Gastrocnemius medialis (tissue), 4 donors: Measurements from ENCODE around the gene ARV1. TPM values are rescaled to one million over a fixed set of nuclear protein-coding genes. Genes with fewer than 3 reads are reported as not detected.

ENCODE experiments used
- ATAC-seq, 2 donors: fragments of 150-250 bp; one replicate each; pipeline ENCODE4 v1.9.1; 2016
- DNase-seq, 2 donors: peaks; one replicate each; pipeline ENCODE4 v3.0.0-alpha.2; 2019
- H3K27ac ChIP-seq, 4 donors: fragments of 200-600 bp; sonication (generic); 1 replicate in 1 of 4; 2 replicates in 3 of 4; pipeline ENCODE4 v1.5.1; 2016 to 2018; ENCODE audit warnings: mild to moderate bottlenecking in 2 of 4, moderate library complexity in 1 of 4
- H3K27me3 ChIP-seq, 3 donors: fragments of 200-600 bp; sonication (generic) in 2 of 3; 1 replicate in 1 of 3; 2 replicates in 2 of 3; pipeline versions ENCODE4 v1.5.1 to v1.6.0; 2016 to 2019; ENCODE audit warnings: mild to moderate bottlenecking in 1 of 3, moderate library complexity in 1 of 3
- H3K36me3 ChIP-seq, 2 donors: fragments of 200-600 bp; sonication (generic) in 1 of 2; one replicate each; pipeline ENCODE4 v1.5.1; 2017 to 2018
- H3K4me1 ChIP-seq, 2 donors: fragments of 200-600 bp; sonication (generic) in 1 of 2; one replicate each; pipeline ENCODE4 v1.5.1; 2016 to 2017; ENCODE audit warnings: mild to moderate bottlenecking in 2 of 2
- H3K4me3 ChIP-seq, 4 donors: fragments of 200-600 bp; sonication (generic) in 3 of 4; 1 replicate in 1 of 4; 2 replicates in 3 of 4; pipeline ENCODE4 v1.5.1; 2016 to 2019; ENCODE audit warnings: mild to moderate bottlenecking in 2 of 4
- H3K9me3 ChIP-seq, 3 donors: fragments of 200-600 bp; sonication (generic) in 2 of 3; 1 replicate in 1 of 3; 2 replicates in 2 of 3; pipeline ENCODE4 v1.5.1; 2016 to 2019
- CTCF ChIP-seq, 5 experiments: fragments of 450-650 bp in 3 of 5; fragments of 200-600 bp in 2 of 5; sonication (generic) in 2 of 5; IDR thresholded peaks in 4 of 5; conservative IDR thresholded peaks in 1 of 5; 1 replicate in 4 of 5; 2 replicates in 1 of 5; pipeline ENCODE4 v1.5.1; 2016 to 2019; ENCODE audit warnings: antibody characterized with exemption in 5 of 5, mild to moderate bottlenecking in 3 of 5, moderate library complexity in 3 of 5
- POLR2A ChIP-seq, 2 donors: fragments of 450-650 bp; IDR thresholded peaks; one replicate each; pipeline ENCODE4 v1.6.1; 2017; ENCODE audit warnings: antibody characterized with exemption in 2 of 2, mild to moderate bottlenecking in 2 of 2, moderate library complexity in 2 of 2
- in situ Hi-C, 4 donors: fragments of 200-750 bp; cut with MboI; loops; one replicate each; pipeline versions ENCODE4 v1.15.0 to v1.8.0; 2017; ENCODE audit warnings: low sequenced_read_pairs in 4 of 4
- intact Hi-C: fragments of 100-400 bp; cut with DNase I; formaldehyde crosslinking; loops from one replicate; pipeline ENCODE4 v1.15.1; 2023; ENCODE audit warnings: low total_unique reads
- total RNA-seq, 4 donors: library from RNA; depleted of rRNA; stranded (reverse); fragments of >200 nt; gene quantifications; one replicate each; pipeline versions ENCODE4 v1.1.0 to v1.2.3, GENCODE V29; 2016

Gene ARV1
- total RNA-seq, 4 donors from 2014 or later: 7.9 to 21.3 (median 10.5) TPM

- ATAC-seq (no peak), DNase-seq (no peak)
- Histone ChIP-seq H3K27ac (no peak overlapping the region), H3K36me3 (peaks cover 3 to 17% of the 10 kb centered on the region in 2 donors), H3K4me1 (no peaks in the 10 kb centered on the region), H3K27me3 (no peaks in the 10 kb centered on the region), H3K4me3 (no peak overlapping the region), H3K9me3 (no peaks in the 10 kb centered on the region)
- TF ChIP-seq CTCF (IDR thresholded peaks at IDR 0.05 in 4 of 5, conservative IDR thresholded peaks at IDR 0.05 in 1 of 5) (no peak), POLR2A (IDR thresholded peaks at IDR 0.05) (no peak)
- intact Hi-C loops: no loop called here
- in situ Hi-C loops: loop anchor here in 2 of 4 donors (25.0 kb wide), 2 partner anchors 225 to 625 kb away; no protein-coding TSS in a partner anchor
Observed at GRCh38 chr1:230986976-230987375, 8.1 kb downstream of the ARV1 start.

GRCh38 chr1:230987448-230987847, 8.6 kb downstream of the ARV1 start:
- no peaks in the 10 kb centered on the region for H3K4me1 ChIP-seq
- DNase-seq (no peak), ATAC-seq (no peak)
- no peaks in the 10 kb centered on the region for H3K9me3 ChIP-seq
- in situ Hi-C loops: loop anchor here in 2 of 4 donors (25.0 kb wide), 2 partner anchors 225 to 625 kb away; no protein-coding TSS in a partner anchor
- no peaks in the 10 kb centered on the region for H3K27me3 ChIP-seq
- no peak overlapping the region for H3K4me3 ChIP-seq
- TF ChIP-seq POLR2A (IDR thresholded peaks at IDR 0.05) (no peak), CTCF (IDR thresholded peaks at IDR 0.05 in 4 of 5, conservative IDR thresholded peaks at IDR 0.05 in 1 of 5) (no peak)
- intact Hi-C loops: no loop called here
- no peak overlapping the region for H3K27ac ChIP-seq
- H3K36me3 ChIP-seq: peaks cover 3 to 22% of the 10 kb centered on the region in 2 donors

GRCh38 chr1:230992100-230992774, 13.3 kb downstream of the ARV1 start:
- Histone ChIP-seq H3K27ac (no peak overlapping the region), H3K4me1 (no peaks in the 10 kb centered on the region), H3K36me3 (peaks cover 3 to 40% of the 10 kb centered on the region in 2 donors), H3K27me3 (no peaks in the 10 kb centered on the region), H3K9me3 (no peaks in the 10 kb centered on the region), H3K4me3 (no peak overlapping the region)
- no peak for TF ChIP-seq CTCF (IDR thresholded peaks at IDR 0.05 in 4 of 5, conservative IDR thresholded peaks at IDR 0.05 in 1 of 5)
- TF ChIP-seq POLR2A (IDR thresholded peaks at IDR 0.05): no peak
- no peak for ATAC-seq
- intact Hi-C loops (no loop called here), in situ Hi-C loops (loop anchor here in 2 of 4 donors (25.0 kb wide), 2 partner anchors 220 to 620 kb away; no protein-coding TSS in a partner anchor)
- no peak for DNase-seq

GRCh38 chr1:230994860-230995259, 16.0 kb downstream of the ARV1 start:
- H3K9me3 ChIP-seq: no peaks in the 10 kb centered on the region
- ATAC-seq (no peak), DNase-seq (no peak)
- intact Hi-C loops: no loop called here
- H3K36me3 ChIP-seq: peaks cover 6 to 64% of the 10 kb centered on the region in 2 donors
- no peak overlapping the region for H3K27ac ChIP-seq
- no peak overlapping the region for H3K4me3 ChIP-seq
- no peaks in the 10 kb centered on the region for H3K4me1 ChIP-seq
- in situ Hi-C loops: loop anchor here in 2 of 4 donors (25.0 kb wide), 2 partner anchors 217 to 617 kb away; no protein-coding TSS in a partner anchor
- H3K27me3 ChIP-seq: no peaks in the 10 kb centered on the region
- TF ChIP-seq POLR2A (IDR thresholded peaks at IDR 0.05) (no peak), CTCF (IDR thresholded peaks at IDR 0.05 in 4 of 5, conservative IDR thresholded peaks at IDR 0.05 in 1 of 5) (no peak)
